GM21423 (cell line): ENCODE results near the gene SPSB3.

Experiments used
- ATAC-seq: cut with Tn5 transposase; IDR thresholded peaks from one replicate; pipeline ENCODE4 v1.9.1; 2021; ENCODE audit warnings: mild to moderate bottlenecking, moderate library complexity; ENCODE audit not compliant: unreplicated experiment

SPSB3 gene

DNA sequence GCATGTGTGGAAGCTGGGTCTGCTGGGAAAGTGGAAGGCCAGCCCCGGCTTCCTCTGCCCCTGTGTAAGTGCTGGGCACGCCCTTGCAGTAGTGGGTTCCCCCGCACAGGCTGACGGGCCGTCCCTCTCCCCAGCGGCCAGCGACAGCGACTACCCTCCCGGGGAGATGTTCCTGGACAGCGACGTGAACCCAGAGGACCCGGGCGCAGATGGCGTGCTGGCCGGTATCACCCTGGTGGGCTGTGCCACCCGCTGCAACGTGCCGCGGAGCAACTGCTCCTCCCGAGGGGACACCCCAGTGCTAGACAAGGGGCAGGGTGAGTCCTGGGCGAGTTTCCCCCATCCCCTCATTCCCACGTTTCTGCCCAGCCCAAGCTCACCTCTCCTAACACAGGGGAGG is 16.5 kb downstream of the SPSB3 start:
- ATAC-seq = no peak

DNA sequence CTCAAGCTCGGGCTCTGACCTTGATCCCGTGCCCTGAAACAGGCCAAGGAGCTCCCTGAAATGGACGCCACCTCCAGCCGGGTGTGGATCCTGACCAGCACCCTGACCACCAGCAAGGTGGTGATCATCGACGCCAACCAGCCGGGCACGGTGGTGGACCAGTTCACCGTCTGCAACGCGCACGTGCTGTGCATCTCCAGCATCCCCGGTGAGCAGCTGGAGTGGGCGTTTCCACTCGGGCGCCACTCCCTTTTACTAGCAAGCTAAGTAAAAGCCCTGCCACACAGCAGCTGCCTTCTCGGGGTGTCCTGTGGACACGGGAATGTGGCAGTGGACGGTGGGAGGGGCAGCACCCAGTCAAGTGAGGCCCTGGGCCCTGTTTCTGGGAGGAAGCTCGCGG is 17.4 kb downstream of the SPSB3 start:
- ATAC-seq = no peak

- no peak for ATAC-seq
Measured at GRCh38 chr16:1763521-1764511, 18.6 kb downstream of the SPSB3 start.

GRCh38 chr16:1762879-1763520 is 19.4 kb downstream of the SPSB3 start:
- ATAC-seq = no peak

DNA sequence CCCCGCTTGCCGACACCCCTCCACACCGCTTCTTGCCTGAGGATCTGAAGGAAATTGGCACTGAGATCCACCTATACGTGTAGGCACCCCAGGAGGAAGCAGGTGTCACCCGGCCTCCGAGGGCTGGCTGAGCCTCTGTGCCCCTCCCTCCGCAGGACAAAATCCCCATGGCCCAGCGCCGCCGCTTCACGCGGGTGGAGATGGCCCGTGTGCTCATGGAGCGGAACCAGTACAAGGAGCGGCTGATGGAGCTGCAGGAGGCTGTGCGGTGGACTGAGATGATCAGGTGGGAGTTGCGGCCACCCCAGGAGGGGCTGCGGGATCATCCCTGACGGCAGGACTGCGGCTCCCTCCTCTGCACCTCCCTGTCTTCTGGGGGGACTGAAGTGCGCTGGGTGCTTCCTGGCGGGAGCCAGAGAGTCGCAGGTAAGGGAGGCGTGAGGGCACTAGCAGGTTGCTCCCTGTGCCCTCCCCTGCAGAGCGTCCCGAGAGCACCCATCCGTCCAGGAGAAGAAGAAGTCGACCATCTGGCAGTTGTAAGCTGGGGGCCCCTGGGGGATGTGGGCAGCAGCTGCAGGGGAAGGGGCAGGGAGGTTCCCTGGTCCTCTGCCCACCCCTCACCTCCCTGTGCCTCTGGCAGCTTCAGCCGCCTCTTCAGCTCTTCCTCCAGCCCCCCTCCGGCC is 20.0 kb downstream of the SPSB3 start:
- ATAC-seq = no peak

- ATAC-seq = no peak
Measured at GRCh38 chr16:1761751-1762150, 20.6 kb downstream of the SPSB3 start.

DNA sequence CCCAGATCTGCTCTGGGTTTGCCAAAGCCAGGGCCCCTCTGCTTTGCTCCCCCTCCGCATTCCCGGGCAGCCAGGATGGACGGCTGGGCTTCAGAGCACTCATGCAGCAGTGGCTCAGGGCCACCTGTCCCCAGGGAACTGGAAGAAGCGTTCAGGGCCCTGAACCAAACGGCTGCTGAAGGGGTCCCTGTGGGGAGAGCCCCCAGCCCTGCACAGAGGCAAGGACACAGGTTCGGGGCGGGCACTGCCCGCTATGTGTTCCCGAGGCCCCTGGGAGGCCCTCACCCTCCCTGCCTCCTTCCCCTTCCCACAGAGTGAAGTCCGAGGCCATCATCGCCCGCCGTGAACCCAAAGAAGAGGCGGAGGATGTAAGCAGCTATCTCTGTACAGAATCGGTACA is 21.5 kb downstream of the SPSB3 start:
- no peak for ATAC-seq

- no peak for ATAC-seq
Measured at GRCh38 chr16:1759511-1759910, 22.9 kb downstream of the SPSB3 start.

DNA sequence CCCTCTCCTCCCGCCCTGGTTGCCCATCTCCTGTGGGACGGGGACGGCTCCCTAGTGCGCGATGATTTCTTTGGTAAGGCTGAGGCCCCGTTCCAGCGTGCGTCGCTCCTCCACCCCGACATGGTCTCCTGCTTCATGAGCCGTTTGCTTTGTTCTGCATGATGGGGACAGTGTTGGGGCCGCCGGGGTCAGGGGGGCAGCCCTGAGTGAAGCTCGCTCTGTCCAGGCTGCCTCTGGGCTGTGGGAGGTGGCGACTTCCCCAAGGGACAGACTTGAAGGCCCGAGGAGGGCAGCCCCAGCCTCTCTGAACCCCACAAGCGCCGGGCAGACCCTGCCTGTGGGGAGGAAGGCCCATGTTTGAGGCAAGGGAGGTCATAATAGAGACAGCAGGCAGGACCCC is 23.4 kb downstream of the SPSB3 start:
- ATAC-seq = no peak

GRCh38 chr16:1757714-1758461 is 24.5 kb downstream of the SPSB3 start:
- no peak for ATAC-seq

DNA sequence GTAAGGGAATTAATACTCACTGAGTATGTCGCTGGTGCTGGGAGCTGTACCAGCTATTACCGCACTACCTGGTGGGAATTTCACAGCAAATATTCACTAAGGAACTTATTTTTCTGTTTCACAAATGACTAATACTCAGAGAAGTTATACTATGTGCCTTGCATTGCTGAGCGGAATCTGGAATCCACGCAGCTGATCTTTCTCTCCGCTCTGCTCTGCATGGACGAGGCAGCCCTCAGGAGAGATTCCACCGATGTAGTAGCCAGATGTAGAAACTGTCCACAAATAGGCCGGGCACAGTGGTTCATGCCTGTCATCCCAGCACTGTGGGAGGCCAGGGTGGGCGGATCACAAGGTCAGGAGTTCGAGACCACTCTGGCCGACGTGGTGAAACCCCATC is 28.2 kb downstream of the SPSB3 start:
- no peak for ATAC-seq

DNA sequence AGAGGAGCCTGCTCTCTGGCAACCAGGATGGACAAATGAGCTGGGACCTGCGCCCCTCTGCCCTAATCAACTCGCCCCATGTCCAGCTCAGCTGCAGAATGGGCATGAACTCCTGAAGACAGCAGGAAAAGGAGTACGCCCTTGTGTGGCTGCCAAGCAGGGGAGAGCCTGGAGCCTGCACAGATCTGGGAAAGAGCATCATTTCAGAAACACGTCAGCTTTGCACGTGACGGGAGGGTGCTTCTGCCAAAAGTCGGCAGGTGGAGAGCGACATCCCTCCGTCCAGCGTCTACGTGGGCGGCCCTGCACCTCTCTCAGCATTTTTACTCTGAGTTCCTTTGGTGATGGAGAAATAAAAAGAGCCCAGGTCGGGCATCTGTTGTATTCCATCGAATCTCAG is 29.5 kb downstream of the SPSB3 start:
- ATAC-seq = no peak

DNA sequence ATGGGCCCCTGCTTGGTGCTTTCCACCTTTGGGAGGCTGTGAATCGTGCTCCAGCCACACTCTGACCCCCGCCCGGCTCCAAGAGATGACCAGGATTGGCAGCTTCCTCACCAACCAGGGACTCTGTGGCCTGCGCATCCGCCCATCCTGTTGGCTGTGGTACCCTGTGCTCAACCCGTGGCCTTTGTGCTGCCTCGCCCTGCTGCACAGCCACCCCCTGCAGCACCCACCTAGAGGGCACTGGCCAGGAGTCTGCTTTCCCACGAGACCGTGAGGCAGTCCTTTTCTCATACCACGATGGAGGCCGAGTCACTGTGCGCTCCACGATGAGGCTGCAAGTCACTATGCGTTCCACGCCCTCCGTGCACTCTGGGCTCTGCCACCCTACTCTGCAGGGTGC is 30.4 kb downstream of the SPSB3 start:
- no peak for ATAC-seq

GRCh38 chr16:1749152-1750117 is 32.9 kb downstream of the SPSB3 start:
- ATAC-seq = no peak

DNA sequence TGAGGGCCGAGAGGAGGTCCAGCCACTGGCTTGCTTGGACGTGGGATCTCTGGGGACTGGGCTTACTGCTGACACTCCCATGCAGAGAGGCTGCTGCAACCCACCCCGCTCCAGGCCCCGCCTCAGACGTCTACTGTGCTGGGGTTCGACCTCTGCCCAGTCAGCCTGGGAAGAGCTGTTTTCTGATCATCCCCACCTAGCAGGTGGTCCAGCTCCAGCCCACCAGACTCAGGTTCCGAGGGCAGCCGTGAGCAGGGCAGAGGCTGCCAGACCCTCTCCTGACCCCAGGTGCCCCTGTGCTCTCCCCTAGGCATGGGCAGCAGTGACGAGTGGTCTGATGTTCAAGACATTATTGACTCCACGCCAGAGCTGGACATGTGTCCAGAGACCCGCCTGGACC is 34.4 kb downstream of the SPSB3 start:
- ATAC-seq = no peak

GRCh38 chr16:1746693-1747195 is 35.6 kb downstream of the SPSB3 start:
- ATAC-seq = no peak

- no peak for ATAC-seq
Measured at GRCh38 chr16:1745900-1746692, 36.3 kb downstream of the SPSB3 start.

DNA sequence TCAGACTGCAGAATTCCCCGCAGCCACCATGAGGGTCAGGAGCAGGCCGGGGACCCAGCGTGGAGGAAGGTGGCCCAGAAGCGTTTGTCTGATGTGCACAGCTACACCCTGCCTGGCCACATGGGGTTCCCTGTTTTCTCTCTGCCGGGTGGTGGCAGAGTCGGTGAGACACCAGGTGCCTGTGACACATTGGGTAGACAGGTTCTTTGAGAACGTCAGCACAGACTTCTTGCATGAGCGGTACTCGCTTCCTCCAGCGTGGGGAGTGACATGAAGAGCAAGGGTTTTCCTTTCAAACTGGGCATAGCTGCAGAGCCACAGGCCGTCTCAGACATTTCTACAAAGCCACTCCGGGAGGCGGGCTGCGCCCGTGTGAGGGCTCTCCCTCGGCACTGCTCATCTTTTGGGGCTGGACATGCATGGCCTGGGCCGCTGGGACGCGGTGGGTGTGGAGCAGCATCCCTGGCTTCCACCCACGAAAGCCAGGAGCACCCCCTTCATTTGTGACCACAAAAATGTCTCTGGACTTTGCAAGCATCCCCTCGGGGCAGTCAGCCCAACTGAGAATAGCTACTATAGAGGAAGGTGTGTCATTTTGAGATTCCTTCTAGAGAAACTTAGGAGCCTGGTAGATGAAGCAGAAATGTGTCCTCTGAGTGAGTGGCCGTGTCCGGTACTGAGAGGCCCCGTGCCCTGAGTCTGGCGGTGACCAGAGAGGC is 37.0 kb downstream of the SPSB3 start:
- no peak for ATAC-seq
